Keratinocyte (primary cell): Measurements from ENCODE around the gene COPZ2. TPM values are rescaled to one million over a fixed set of nuclear protein-coding genes. Genes with fewer than 3 reads are reported as not detected.

Experiments used
- DNase-seq: peaks from one replicate; pipeline ENCODE4 v3.0.0-alpha.2; 2011; ENCODE audit warnings: low read depth, missing footprints, low spot score
- FAIRE-seq: peaks from 2 replicates; lab custom pipeline; 2011; peaks lifted over from hg19 to GRCh38; lab: Jason Lieb, UNC
- H2AFZ ChIP-seq: 2 replicates; pipeline ENCODE4 v1.6.0; 2012; ENCODE audit warnings: low read length, control low read depth, inconsistent platforms; ENCODE audit not compliant: control insufficient read depth
- H3K27ac ChIP-seq: 2 replicates; pipeline ENCODE4 v1.5.1; 2011; ENCODE audit warnings: low read length; ENCODE audit not compliant: control insufficient read depth, insufficient read depth
- H3K27me3 ChIP-seq: 3 replicates; pipeline ENCODE4 v1.6.0; 2011; ENCODE audit warnings: low read length; ENCODE audit not compliant: control insufficient read depth, insufficient read depth; ENCODE audit errors: extremely low read depth
- H3K36me3 ChIP-seq, 2 experiments: 2 replicates in 1 of 2; 3 replicates in 1 of 2; pipeline ENCODE4 v1.5.1; 2011; ENCODE audit warnings: low read length in 2 of 2, mild to moderate bottlenecking in 1 of 2; ENCODE audit not compliant: control insufficient read depth in 2 of 2, insufficient read depth in 2 of 2; ENCODE audit errors: extremely low read depth in 1 of 2
- H3K4me1 ChIP-seq: 3 replicates; pipeline ENCODE4 v1.5.1; 2011; ENCODE audit warnings: low read length; ENCODE audit not compliant: control insufficient read depth, insufficient read depth; ENCODE audit errors: extremely low read depth
- H3K4me2 ChIP-seq: 3 replicates; pipeline ENCODE4 v1.6.0; 2011; ENCODE audit warnings: low read depth, low read length; ENCODE audit not compliant: control insufficient read depth, insufficient read depth; ENCODE audit errors: extremely low read depth
- H3K4me3 ChIP-seq, 3 experiments: fragments of 200-600 bp in 1 of 3; sonication (generic) in 1 of 3; 2 replicates in 2 of 3; 3 replicates in 1 of 3; pipeline ENCODE4 v1.5.1; 2011 to 2016; ENCODE audit warnings: low read length in 3 of 3, mild to moderate bottlenecking in 3 of 3, control low read depth in 2 of 3, inconsistent platforms in 1 of 3, low read depth in 1 of 3, mixed read lengths in 1 of 3, mixed run types in 1 of 3, moderate library complexity in 1 of 3; ENCODE audit not compliant: control insufficient read depth in 2 of 3, insufficient read depth in 2 of 3; ENCODE audit errors: extremely low read depth in 1 of 3
- H3K79me2 ChIP-seq: 2 replicates; pipeline ENCODE4 v1.6.0; 2012; ENCODE audit warnings: low read length; ENCODE audit not compliant: control insufficient read depth, insufficient read depth
- H3K9ac ChIP-seq: 3 replicates; pipeline ENCODE4 v1.6.0; 2011; ENCODE audit warnings: low read length; ENCODE audit not compliant: control insufficient read depth, insufficient read depth; ENCODE audit errors: extremely low read depth
- H3K9me1 ChIP-seq: 3 replicates; pipeline ENCODE4 v1.6.0; 2011; ENCODE audit warnings: low read length; ENCODE audit not compliant: control insufficient read depth, insufficient read depth; ENCODE audit errors: extremely low read depth
- H3K9me3 ChIP-seq: 2 replicates; pipeline ENCODE4 v1.5.1; 2012; ENCODE audit warnings: low read depth, low read length; ENCODE audit not compliant: control insufficient read depth
- H4K20me1 ChIP-seq: 3 replicates; pipeline ENCODE4 v1.6.0; 2011; ENCODE audit warnings: low read length; ENCODE audit not compliant: control insufficient read depth, insufficient read depth; ENCODE audit errors: extremely low read depth
- CTCF ChIP-seq, 3 experiments: IDR thresholded peaks in 1 of 3; conservative IDR thresholded peaks in 1 of 3; optimal IDR thresholded peaks in 1 of 3; 2 replicates in 2 of 3; 3 replicates in 1 of 3; pipeline versions ENCODE3 to v1.5.1; 2011; ENCODE audit warnings: low read length in 3 of 3, mild to moderate bottlenecking in 3 of 3, moderate library complexity in 2 of 3, control low read depth in 1 of 3, inconsistent platforms in 1 of 3; ENCODE audit not compliant: insufficient read depth in 2 of 3; ENCODE audit errors: extremely low read depth in 1 of 3
- EZH2 ChIP-seq: IDR thresholded peaks from one replicate; pipeline ENCODE4 v1.6.1; 2012; ENCODE audit warnings: inconsistent platforms, mild to moderate bottlenecking, low read length, moderate library complexity
- dilution Hi-C: fragments of 300-500 bp; cut with MboI; formaldehyde crosslinking; loops from one replicate; pipeline ENCODE4 v1.7.0; 2020; ENCODE audit warnings: low sequenced_read_pairs; ENCODE audit not compliant: extremely low pct_ligation_motif_present
- polyA plus RNA-seq, 5 experiments: library from polyadenylated mRNA; depleted of rRNA in 3 of 5; stranded (reverse) in 3 of 5; stranded (forward) in 1 of 5; unstranded in 1 of 5; fragments of >200 nt; gene quantifications; 1 replicate in 1 of 5; 2 replicates in 3 of 5; 3 replicates in 1 of 5; pipeline versions ENCODE4 v1.2.1 to v1.2.3, GENCODE V29; 2011 to 2012; ENCODE audit warnings: missing spikeins in 2 of 5, low read depth in 1 of 5, low replicate concordance in 1 of 5

The COPZ2 gene
- polyA plus RNA-seq, 1 donor (not counting 4 experiments of a cell fraction or from before 2014, with no cell fraction given) = 11.1 TPM

GRCh38 chr17:48013876-48014594 is 23.6 kb downstream of the COPZ2 start:
- dilution Hi-C loops = no loop called here
- H3K9me1 ChIP-seq = no peaks in the 10 kb centered on the region
- no peak overlapping the region for H2AFZ ChIP-seq
- FAIRE-seq (no peak), DNase-seq (no peak)
- H3K79me2 ChIP-seq = no peaks in the 10 kb centered on the region
- TF ChIP-seq CTCF (optimal IDR thresholded peaks at IDR 0.05 in 1 of 3, IDR thresholded peaks at IDR 0.05 in 1 of 3, conservative IDR thresholded peaks at IDR 0.05 in 1 of 3; ENCODE audit: extremely low read depth in 1 of 3, insufficient read depth in 2 of 3, low read length in 3 of 3) = no peak
- no peak for TF ChIP-seq EZH2
- no peak overlapping the region for H3K27ac ChIP-seq
- H3K36me3 ChIP-seq = no peaks in the 10 kb centered on the region
- no peaks in the 10 kb centered on the region for H3K9me3 ChIP-seq
- no peaks in the 10 kb centered on the region for H4K20me1 ChIP-seq
- H3K4me3 ChIP-seq = no peak overlapping the region
- H3K9ac ChIP-seq = no peak overlapping the region
- H3K4me2 ChIP-seq = no peak overlapping the region
- peaks cover 9% of the 10 kb centered on the region for H3K4me1 ChIP-seq
- H3K27me3 ChIP-seq = peaks cover 8% of the 10 kb centered on the region

- Histone ChIP-seq H3K79me2 (no peaks in the 10 kb centered on the region), H3K9me3 (no peaks in the 10 kb centered on the region), H3K4me2 (peak overlapping the region; percentile 7), H3K9ac (no peak overlapping the region), H4K20me1 (no peaks in the 10 kb centered on the region), H3K4me3 (no peak overlapping the region), H3K9me1 (no peaks in the 10 kb centered on the region), H3K27ac (no peak overlapping the region), H3K36me3 (no peaks in the 10 kb centered on the region), H3K4me1 (peaks cover 9% of the 10 kb centered on the region), H3K27me3 (peaks cover 8% of the 10 kb centered on the region), H2AFZ (no peak overlapping the region)
- no peak for DNase-seq
- FAIRE-seq = no peak
- dilution Hi-C loops = no loop called here
- TF ChIP-seq EZH2 = no peak
- no peak for TF ChIP-seq CTCF (optimal IDR thresholded peaks at IDR 0.05 in 1 of 3, IDR thresholded peaks at IDR 0.05 in 1 of 3, conservative IDR thresholded peaks at IDR 0.05 in 1 of 3; ENCODE audit: extremely low read depth in 1 of 3, insufficient read depth in 2 of 3, low read length in 3 of 3)
Observed at GRCh38 chr17:48012654-48013053, 24.9 kb downstream of the COPZ2 start.
